GM12801 (cell line): ENCODE data around the gene PIEZO2.

Experiments used
- CTCF ChIP-seq: IDR thresholded peaks from one replicate; pipeline ENCODE4 v1.5.1; 2011; ENCODE audit warnings: control low read depth; ENCODE audit not compliant: insufficient read length; ENCODE audit errors: extremely low read depth

PIEZO2 gene

GRCh38 chr18:10784596-10785202, 364.7 kb downstream of the PIEZO2 start:
- TF ChIP-seq CTCF: no peak

- TF ChIP-seq CTCF: no peak
Measured at GRCh38 chr18:10783941-10784340, 365.4 kb downstream of the PIEZO2 start.

- no peak for TF ChIP-seq CTCF
Measured at GRCh38 chr18:10776493-10776892, 372.9 kb downstream of the PIEZO2 start.

- no peak for TF ChIP-seq CTCF
Measured at GRCh38 chr18:10775026-10775425, 374.3 kb downstream of the PIEZO2 start.

GRCh38 chr18:10771053-10771709, 378.2 kb downstream of the PIEZO2 start:
- no peak for TF ChIP-seq CTCF

- TF ChIP-seq CTCF: no peak
Measured at GRCh38 chr18:10770264-10770663, 379.1 kb downstream of the PIEZO2 start.

GRCh38 chr18:10768221-10768620, 381.1 kb downstream of the PIEZO2 start:
- no peak for TF ChIP-seq CTCF
